Mesenchymal stem cell (in vitro differentiated cells and primary cell): ENCODE measurements around the gene KREMEN1.
A peak's percentile ranks its signal among the peaks of the same experiment; 100 is the strongest.

ENCODE experiments used
- DNase-seq: peaks from one replicate; pipeline ENCODE4 v3.0.0-alpha.2; 2013
- H2AFZ ChIP-seq: one replicate; pipeline ENCODE4 v1.6.1; 2013; ENCODE audit warnings: low read depth, mild to moderate bottlenecking, control low read depth, inconsistent platforms, low read length, moderate library complexity
- H2AK5ac ChIP-seq: 2 replicates; pipeline ENCODE4 v1.6.1; 2013; ENCODE audit warnings: low read length, moderate library complexity, mild to moderate bottlenecking, inconsistent platforms; ENCODE audit not compliant: severe bottlenecking
- H2BK120ac ChIP-seq: one replicate; pipeline ENCODE4 v1.6.1; 2013; ENCODE audit warnings: low read depth, mild to moderate bottlenecking, inconsistent platforms, low read length, moderate library complexity
- H2BK12ac ChIP-seq, 2 experiments: one replicate each; pipeline ENCODE4 v1.6.1; 2013; ENCODE audit warnings: inconsistent platforms in 2 of 2, low read length in 2 of 2, mild to moderate bottlenecking in 2 of 2, moderate library complexity in 2 of 2, control low read depth in 1 of 2
- H2BK15ac ChIP-seq: one replicate; pipeline ENCODE4 v1.6.1; 2013; ENCODE audit warnings: mild to moderate bottlenecking, low read depth, inconsistent platforms; ENCODE audit not compliant: poor library complexity, severe bottlenecking
- H2BK5ac ChIP-seq: 2 replicates; pipeline ENCODE4 v1.6.1; 2013; ENCODE audit warnings: low read depth, mild to moderate bottlenecking, low read length, control low read depth, inconsistent platforms; ENCODE audit not compliant: poor library complexity, severe bottlenecking
- H3K14ac ChIP-seq, 2 experiments: one replicate each; pipeline ENCODE4 v1.6.1; 2013; ENCODE audit warnings: inconsistent platforms in 2 of 2, low read length in 2 of 2, control low read depth in 1 of 2, mild to moderate bottlenecking in 1 of 2, moderate library complexity in 1 of 2
- H3K18ac ChIP-seq, 2 experiments: one replicate each; pipeline ENCODE4 v1.6.1; 2013; ENCODE audit warnings: inconsistent platforms in 2 of 2, low read length in 2 of 2, control low read depth in 1 of 2, low read depth in 1 of 2, mild to moderate bottlenecking in 1 of 2
- H3K23ac ChIP-seq, 2 experiments: one replicate each; pipeline ENCODE4 v1.6.1; 2013; ENCODE audit warnings: inconsistent platforms in 2 of 2, low read length in 2 of 2, mild to moderate bottlenecking in 2 of 2, moderate library complexity in 2 of 2, control low read depth in 1 of 2
- H3K27ac ChIP-seq: 2 replicates; pipeline ENCODE4 v1.5.1; 2013; ENCODE audit warnings: mild to moderate bottlenecking, moderate library complexity, low read length, control low read depth, inconsistent platforms; ENCODE audit not compliant: poor library complexity, severe bottlenecking
- H3K27me3 ChIP-seq, 2 experiments: 2 replicates each; pipeline versions ENCODE4 v1.6.1 to v1.7.0; 2013; ENCODE audit warnings: low read length in 2 of 2, mild to moderate bottlenecking in 2 of 2, moderate library complexity in 2 of 2, control low read depth in 1 of 2, inconsistent platforms in 1 of 2; ENCODE audit not compliant: control insufficient read depth in 1 of 2, insufficient read depth in 1 of 2
- H3K36me3 ChIP-seq, 2 experiments: 2 replicates each; pipeline versions ENCODE4 v1.6.1 to v1.7.0; 2013; ENCODE audit warnings: low read length in 2 of 2, control low read depth in 1 of 2, inconsistent platforms in 1 of 2, low read depth in 1 of 2, mild to moderate bottlenecking in 1 of 2; ENCODE audit not compliant: insufficient read depth in 2 of 2, control insufficient read depth in 1 of 2
- H3K4ac ChIP-seq, 2 experiments: one replicate each; pipeline ENCODE4 v1.6.1; 2013; ENCODE audit warnings: inconsistent platforms in 2 of 2, low read length in 2 of 2, mild to moderate bottlenecking in 2 of 2, moderate library complexity in 2 of 2, control low read depth in 1 of 2, low read depth in 1 of 2
- H3K4me1 ChIP-seq: 2 replicates; pipeline ENCODE4 v1.6.1; 2013; ENCODE audit warnings: low read depth, low read length, control low read depth; ENCODE audit not compliant: control insufficient read depth, insufficient read depth
- H3K4me2 ChIP-seq: 2 replicates; pipeline ENCODE4 v1.6.1; 2013; ENCODE audit warnings: low read length, mild to moderate bottlenecking, inconsistent platforms; ENCODE audit not compliant: poor library complexity, severe bottlenecking
- H3K4me3 ChIP-seq, 2 experiments: 2 replicates each; pipeline versions ENCODE4 v1.5.1 to v1.7.0; 2013; ENCODE audit warnings: low read length in 2 of 2, mild to moderate bottlenecking in 2 of 2, control low read depth in 1 of 2, low read depth in 1 of 2; ENCODE audit not compliant: insufficient read depth in 1 of 2
- H3K79me1 ChIP-seq: replicated peaks from 2 replicates; pipeline ENCODE4 v1.6.1; 2013; ENCODE audit warnings: mild to moderate bottlenecking, control low read depth, low read length, inconsistent platforms; ENCODE audit not compliant: poor library complexity, severe bottlenecking
- H3K9ac ChIP-seq: 2 replicates; pipeline ENCODE4 v1.7.0; 2013; ENCODE audit warnings: mild to moderate bottlenecking, low read length, moderate library complexity
- H3K9me3 ChIP-seq: 2 replicates; pipeline ENCODE4 v1.7.0; 2013; ENCODE audit warnings: mild to moderate bottlenecking, low read length; ENCODE audit not compliant: control insufficient read depth
- H4K8ac ChIP-seq: one replicate; pipeline ENCODE4 v1.6.1; 2013; ENCODE audit warnings: inconsistent platforms, mild to moderate bottlenecking, low read length, moderate library complexity
- H4K91ac ChIP-seq: one replicate; pipeline ENCODE4 v1.6.1; 2013; ENCODE audit warnings: mild to moderate bottlenecking, low read length, inconsistent platforms
- WGBS: methylation state at CpG from one replicate; pipeline ENCODE4 v1.1.7; 2013; ENCODE audit warnings: mixed read lengths; 5-methylcytosine and 5-hydroxymethylcytosine counted together

Gene KREMEN1

DNA sequence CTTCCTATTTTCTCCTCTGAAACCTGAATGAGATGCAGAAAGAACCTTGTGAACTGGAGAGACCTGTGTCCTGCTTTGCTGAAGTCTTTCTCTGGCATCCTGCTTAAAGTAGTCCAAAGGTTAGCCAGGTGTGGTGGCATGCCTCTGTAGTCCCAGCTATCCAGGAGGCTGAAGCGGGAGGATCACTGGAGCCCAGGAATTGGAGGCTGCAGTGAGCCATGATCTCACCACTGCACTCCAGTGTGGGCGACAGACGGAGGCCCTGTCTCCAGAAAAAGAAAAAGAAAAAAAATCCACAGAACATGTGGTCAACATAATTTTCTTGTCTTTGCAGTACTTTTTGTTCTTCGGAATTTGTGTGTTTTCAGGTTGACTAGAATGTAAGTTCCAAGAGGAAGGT lies 2.3 kb upstream of the KREMEN1 start:
- Histone ChIP-seq H3K23ac (no peak overlapping the region), H2BK15ac (no peak overlapping the region)

GRCh38 chr22:29071261-29072045 lies 1.4 kb upstream of the KREMEN1 start:
- Histone ChIP-seq H3K27me3 (peaks cover 6 to 25% of the 10 kb centered on the region in 2 experiments), H3K9me3 (no peaks in the 10 kb centered on the region), H2BK120ac (no peak overlapping the region), H3K4me1 (peaks cover 17% of the 10 kb centered on the region), H3K14ac (no peak overlapping the region), H2BK12ac (no peak overlapping the region), H3K23ac (no peak overlapping the region), H3K4me2 (peak overlapping the region; percentile 92), H2BK15ac (peak overlapping the region; percentile 60), H3K79me1 (no peaks in the 10 kb centered on the region), H3K4ac (no peak overlapping the region), H3K27ac (no peak overlapping the region), H4K91ac (no peak overlapping the region), H2AFZ (no peak overlapping the region), H4K8ac (peak overlapping the region; percentile 28), H3K4me3 (peak overlapping the region; percentile 42 to 76), H3K9ac (peak overlapping the region; percentile 40), H2BK5ac (no peak overlapping the region), H3K36me3 (no peaks in the 10 kb centered on the region), H2AK5ac (no peak overlapping the region), H3K18ac (no peak overlapping the region)
- 6% methylated on average over 36 of the region's 60 CpGs for WGBS
- peak; percentile 32 for DNase-seq

More for the DNA sequence above, 2.3 kb upstream of the KREMEN1 start:
- Histone ChIP-seq H3K18ac (no peak overlapping the region), H4K8ac (no peak overlapping the region), H3K79me1 (no peaks in the 10 kb centered on the region), H3K4ac (no peak overlapping the region), H3K27ac (no peak overlapping the region), H2BK5ac (no peak overlapping the region), H2BK120ac (no peak overlapping the region), H3K9me3 (no peaks in the 10 kb centered on the region), H3K4me2 (no peak overlapping the region), H3K4me1 (peaks cover 17% of the 10 kb centered on the region), H3K4me3 (no peak overlapping the region), H3K9ac (no peak overlapping the region), H2AK5ac (no peak overlapping the region), H2BK12ac (no peak overlapping the region), H2AFZ (no peak overlapping the region), H3K36me3 (no peaks in the 10 kb centered on the region), H3K14ac (no peak overlapping the region), H3K27me3 (peaks cover 6 to 25% of the 10 kb centered on the region in 2 experiments), H4K91ac (no peak overlapping the region)
- 90% methylated on average over 4 of the region's 4 CpGs for WGBS
- DNase-seq = no peak

- Histone ChIP-seq H2BK12ac (no peak overlapping the region), H3K79me1 (no peaks in the 10 kb centered on the region), H3K18ac (no peak overlapping the region), H2BK15ac (no peak overlapping the region), H3K36me3 (no peaks in the 10 kb centered on the region), H3K4me1 (peaks cover 17% of the 10 kb centered on the region), H3K4ac (no peak overlapping the region), H2AK5ac (no peak overlapping the region), H3K27me3 (peaks cover 6 to 25% of the 10 kb centered on the region in 2 experiments), H3K27ac (no peak overlapping the region), H2BK5ac (no peak overlapping the region), H3K4me2 (peak overlapping the region; percentile 92), H3K4me3 (peak overlapping the region; percentile 52 to 76), H3K14ac (no peak overlapping the region), H2BK120ac (no peak overlapping the region), H3K9me3 (no peaks in the 10 kb centered on the region), H4K8ac (no peak overlapping the region), H3K23ac (no peak overlapping the region), H4K91ac (no peak overlapping the region), H3K9ac (peak overlapping the region; percentile 40), H2AFZ (no peak overlapping the region)
- DNase-seq = peak; percentile 61
- 38% methylated on average over 27 of the region's 41 CpGs for WGBS
Measured at GRCh38 chr22:29072193-29072978, 449 bp upstream of the KREMEN1 start.
